ENCODE data around the gene RERE. TPM values are rescaled to one million over a fixed set of nuclear protein-coding genes. Genes with fewer than 3 reads are reported as not detected.

Gene RERE
- total RNA-seq, 2 experiments from 2014 or later, result 73.1 to 211 TPM

DNA sequence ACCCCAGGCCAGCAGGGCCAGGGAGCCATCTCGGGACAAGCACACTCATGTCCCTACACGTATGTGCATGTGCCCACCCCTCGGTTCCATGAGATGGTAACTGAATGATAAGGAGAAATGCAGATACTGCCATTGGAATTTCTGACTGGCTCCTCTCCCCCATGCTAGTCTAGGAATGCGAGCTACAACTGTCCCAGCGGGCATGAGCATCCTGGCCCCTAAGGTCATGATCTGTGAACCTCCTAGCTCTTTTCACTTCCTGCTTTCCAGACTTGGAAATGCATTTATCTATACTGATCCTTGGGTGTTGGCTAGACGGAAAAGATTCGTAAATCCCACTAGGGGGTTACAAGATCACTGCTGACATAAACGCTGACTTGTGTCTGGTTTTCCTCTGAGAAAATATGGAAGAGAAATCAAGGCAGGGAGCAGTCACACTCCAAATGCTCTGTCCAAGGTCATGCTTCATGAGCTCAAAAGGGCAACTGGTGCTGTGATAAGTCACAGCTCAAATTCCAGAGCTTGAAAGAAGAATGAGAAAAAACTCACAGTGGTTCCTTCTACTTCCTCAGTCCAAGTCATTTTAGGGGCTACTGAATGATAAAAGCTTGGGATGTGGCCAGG lies 449.8 kb downstream of the RERE start:
- Histone ChIP-seq H2AFZ (ENCODE audit: low read length) (no peak overlapping the region), H3K27ac (ENCODE audit: low read depth, low read length, poor library complexity, severe bottlenecking) (peak overlapping the region; percentile 54), H3K4me1 (ENCODE audit: insufficient read depth, low read length, poor library complexity, severe bottlenecking) (peaks cover 29% of the 10 kb centered on the region), H3K4me3 (ENCODE audit: low read depth, low read length, poor library complexity, severe bottlenecking) (no peak overlapping the region), H3K79me2 (ENCODE audit: insufficient read depth, low read depth, low read length) (peaks cover 70% of the 10 kb centered on the region), H3K36me3 (ENCODE audit: insufficient read depth, low read length) (peaks cover 92% of the 10 kb centered on the region), H3K4me2 (ENCODE audit: low read length) (peak overlapping the region; percentile 25; the same call in 1 of the 2 replicates), H3K9me3 (ENCODE audit: low read length) (no peaks in the 10 kb centered on the region), H4K20me1 (ENCODE audit: insufficient read depth, low read length) (peaks cover 19% of the 10 kb centered on the region; the same call in 1 of the 2 replicates), H3K9me2 (ENCODE audit: insufficient read depth, low read length) (no peaks in the 10 kb centered on the region)
- TF ChIP-seq, protein P1, sequence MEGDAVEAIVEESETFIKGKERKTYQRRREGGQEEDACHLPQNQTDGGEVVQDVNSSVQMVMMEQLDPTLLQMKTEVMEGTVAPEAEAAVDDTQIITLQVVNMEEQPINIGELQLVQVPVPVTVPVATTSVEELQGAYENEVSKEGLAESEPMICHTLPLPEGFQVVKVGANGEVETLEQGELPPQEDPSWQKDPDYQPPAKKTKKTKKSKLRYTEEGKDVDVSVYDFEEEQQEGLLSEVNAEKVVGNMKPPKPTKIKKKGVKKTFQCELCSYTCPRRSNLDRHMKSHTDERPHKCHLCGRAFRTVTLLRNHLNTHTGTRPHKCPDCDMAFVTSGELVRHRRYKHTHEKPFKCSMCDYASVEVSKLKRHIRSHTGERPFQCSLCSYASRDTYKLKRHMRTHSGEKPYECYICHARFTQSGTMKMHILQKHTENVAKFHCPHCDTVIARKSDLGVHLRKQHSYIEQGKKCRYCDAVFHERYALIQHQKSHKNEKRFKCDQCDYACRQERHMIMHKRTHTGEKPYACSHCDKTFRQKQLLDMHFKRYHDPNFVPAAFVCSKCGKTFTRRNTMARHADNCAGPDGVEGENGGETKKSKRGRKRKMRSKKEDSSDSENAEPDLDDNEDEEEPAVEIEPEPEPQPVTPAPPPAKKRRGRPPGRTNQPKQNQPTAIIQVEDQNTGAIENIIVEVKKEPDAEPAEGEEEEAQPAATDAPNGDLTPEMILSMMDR (conservative IDR thresholded peaks at IDR 0.05; ENCODE audit: low read length), result no peak
- TF ChIP-seq EZH2phosphoT487 (IDR thresholded peaks at IDR 0.05; ENCODE audit: borderline replicate concordance, low read depth, low read length), result no peak
- BruUV-seq (replicated peaks), result no TSS peak
- no peak for DNase-seq (ENCODE audit: low spot score)
- ChIA-PET POLR2A (interaction anchor here (0.6 to 0.7 kb wide), 2 partner anchors 33 to 329 kb away, joined by 3 to 4 read pairs; no protein-coding TSS in a partner anchor), CTCF (ENCODE audit: unreplicated experiment) (no interaction called here)
- intact Hi-C loops (cut with micrococcal nuclease; ENCODE audit: unreplicated experiment), result no loop called here

DNA sequence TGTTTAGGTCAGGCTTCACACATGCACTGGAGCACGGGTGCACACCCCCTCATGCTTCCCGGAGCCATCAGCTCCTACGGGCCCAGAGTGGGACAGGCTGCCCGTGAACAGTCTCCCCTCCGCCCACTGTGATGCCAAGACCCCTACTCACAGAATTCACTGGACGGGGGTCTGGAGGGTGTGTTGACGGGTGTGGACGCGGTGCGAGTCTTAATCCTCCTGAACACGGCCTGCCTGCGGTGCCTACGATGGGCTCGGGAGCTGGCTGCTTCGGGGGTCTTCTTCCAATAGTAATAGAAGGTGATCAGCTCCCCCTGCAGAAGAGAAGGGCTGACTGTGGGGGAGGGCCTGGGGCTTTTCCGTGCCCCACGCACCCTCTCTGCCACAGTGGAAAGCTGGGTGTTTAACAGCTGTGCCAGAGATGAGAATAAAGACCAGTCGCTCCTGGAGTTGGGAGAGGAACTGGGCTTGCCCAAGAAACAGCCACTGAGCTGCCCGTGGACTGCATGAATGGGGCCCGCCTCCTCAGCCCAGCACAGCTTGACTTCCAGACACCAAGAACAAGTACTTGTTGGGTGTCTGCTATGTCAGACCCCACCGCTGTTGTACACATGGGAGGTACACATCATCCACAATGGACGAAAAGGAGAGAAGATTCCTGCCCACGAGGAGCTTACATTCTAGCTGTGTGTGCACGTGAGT lies 451.6 kb downstream of the RERE start:
- POLR2A ChIA-PET, result interaction anchor here (1.4 kb wide), 1 partner anchor 21 kb away, joined by 3 read pairs; no protein-coding TSS in a partner anchor
- H3K9me3 ChIP-seq (ENCODE audit: low read length), result no peaks in the 10 kb centered on the region
- BruUV-seq (replicated peaks), result no TSS peak
- H3K9me2 ChIP-seq (ENCODE audit: insufficient read depth, low read length), result no peaks in the 10 kb centered on the region
- H3K4me2 ChIP-seq (ENCODE audit: low read length), result no peak overlapping the region
- no peak for DNase-seq (ENCODE audit: low spot score)
- H3K36me3 ChIP-seq (ENCODE audit: insufficient read depth, low read length), result peaks cover 92% of the 10 kb centered on the region
- no peak overlapping the region for H2AFZ ChIP-seq (ENCODE audit: low read length)
- peaks cover 29% of the 10 kb centered on the region for H3K4me1 ChIP-seq (ENCODE audit: insufficient read depth, low read length, poor library complexity, severe bottlenecking)
- H4K20me1 ChIP-seq (ENCODE audit: insufficient read depth, low read length), result peaks cover 11% of the 10 kb centered on the region; the same call in 1 of the 2 replicates
- peak overlapping the region; percentile 54 for H3K27ac ChIP-seq (ENCODE audit: low read depth, low read length, poor library complexity, severe bottlenecking)
- TF ChIP-seq EZH2phosphoT487 (IDR thresholded peaks at IDR 0.05; ENCODE audit: borderline replicate concordance, low read depth, low read length), result no peak
- TF ChIP-seq, protein P1 (conservative IDR thresholded peaks at IDR 0.05; ENCODE audit: low read length), result no peak
- H3K4me3 ChIP-seq (ENCODE audit: low read depth, low read length, poor library complexity, severe bottlenecking), result no peak overlapping the region
- intact Hi-C loops (cut with micrococcal nuclease; ENCODE audit: unreplicated experiment), result no loop called here
- CTCF ChIA-PET (ENCODE audit: unreplicated experiment), result no interaction called here
- peaks cover 51% of the 10 kb centered on the region for H3K79me2 ChIP-seq (ENCODE audit: insufficient read depth, low read depth, low read length)

Data from OCI-LY7 (cell line).